ENCODE results near the gene NFATC4.

DNA sequence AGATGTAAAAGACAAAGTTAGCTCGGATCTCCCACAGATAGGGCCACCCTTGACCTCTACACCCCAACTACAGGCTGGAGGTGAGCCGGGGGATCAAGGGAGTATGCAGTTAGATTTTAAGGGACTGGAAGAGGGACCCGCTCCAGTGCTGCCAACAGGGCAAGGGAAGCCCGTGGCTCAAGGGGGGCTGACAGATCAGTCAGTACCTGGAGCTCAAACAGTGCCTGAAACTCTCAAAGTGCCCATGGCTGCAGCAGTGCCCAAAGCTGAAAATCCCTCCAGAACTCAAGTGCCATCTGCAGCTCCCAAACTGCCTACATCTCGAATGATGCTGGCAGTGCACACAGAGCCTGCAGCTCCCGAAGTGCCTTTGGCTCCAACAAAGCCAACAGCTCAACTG lies 41.2 kb downstream of the NFATC4 start:
- TF ChIP-seq, protein P1, sequence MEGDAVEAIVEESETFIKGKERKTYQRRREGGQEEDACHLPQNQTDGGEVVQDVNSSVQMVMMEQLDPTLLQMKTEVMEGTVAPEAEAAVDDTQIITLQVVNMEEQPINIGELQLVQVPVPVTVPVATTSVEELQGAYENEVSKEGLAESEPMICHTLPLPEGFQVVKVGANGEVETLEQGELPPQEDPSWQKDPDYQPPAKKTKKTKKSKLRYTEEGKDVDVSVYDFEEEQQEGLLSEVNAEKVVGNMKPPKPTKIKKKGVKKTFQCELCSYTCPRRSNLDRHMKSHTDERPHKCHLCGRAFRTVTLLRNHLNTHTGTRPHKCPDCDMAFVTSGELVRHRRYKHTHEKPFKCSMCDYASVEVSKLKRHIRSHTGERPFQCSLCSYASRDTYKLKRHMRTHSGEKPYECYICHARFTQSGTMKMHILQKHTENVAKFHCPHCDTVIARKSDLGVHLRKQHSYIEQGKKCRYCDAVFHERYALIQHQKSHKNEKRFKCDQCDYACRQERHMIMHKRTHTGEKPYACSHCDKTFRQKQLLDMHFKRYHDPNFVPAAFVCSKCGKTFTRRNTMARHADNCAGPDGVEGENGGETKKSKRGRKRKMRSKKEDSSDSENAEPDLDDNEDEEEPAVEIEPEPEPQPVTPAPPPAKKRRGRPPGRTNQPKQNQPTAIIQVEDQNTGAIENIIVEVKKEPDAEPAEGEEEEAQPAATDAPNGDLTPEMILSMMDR (IDR thresholded peaks at IDR 0.05), result no peak
- TF ChIP-seq POLR2A (IDR thresholded peaks at IDR 0.05), result no peak
